HG02623 (cell line): ENCODE results near the gene MRGPRG.
"Not testable (repeated sequence)": the region's sequence is repeated elsewhere in the genome, so short reads cannot be mapped to it uniquely, and the experiment has no call there.

Source experiments
- ATAC-seq: cut with Tn5 transposase; IDR thresholded peaks from one replicate; pipeline ENCODE4 v1.9.1; 2021; ENCODE audit warnings: moderate library complexity; ENCODE audit not compliant: unreplicated experiment

MRGPRG gene

GRCh38 chr11:3177931-3178330, 40.7 kb downstream of the MRGPRG start:
- ATAC-seq, result no peak

DNA sequence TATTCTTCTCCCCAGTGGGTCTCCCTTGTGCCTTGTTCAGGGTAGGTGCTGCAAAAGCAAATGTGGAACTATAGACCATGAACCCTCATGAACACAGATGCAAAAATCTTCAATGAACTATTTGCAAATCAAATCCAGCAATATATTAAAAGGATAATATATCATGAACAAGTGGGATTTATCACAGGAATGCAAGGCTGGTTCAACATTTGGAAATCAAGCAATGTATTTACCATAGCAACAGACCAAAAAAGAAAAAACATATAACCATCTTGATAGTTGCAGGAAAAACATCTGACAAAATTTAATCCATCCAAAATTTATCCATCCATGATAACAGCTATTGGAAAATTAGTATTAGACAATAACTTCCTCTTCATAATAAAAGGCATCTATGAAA, 42.1 kb downstream of the MRGPRG start:
- no peak for ATAC-seq

GRCh38 chr11:3175194-3175593, 43.4 kb downstream of the MRGPRG start:
- ATAC-seq, result no peak

- no peak for ATAC-seq
Observed at GRCh38 chr11:3174387-3174786, 44.2 kb downstream of the MRGPRG start.

GRCh38 chr11:3173795-3174194, 44.8 kb downstream of the MRGPRG start:
- ATAC-seq, result no peak

- ATAC-seq, result no peak
Observed at GRCh38 chr11:3171931-3172560, 46.6 kb downstream of the MRGPRG start.

GRCh38 chr11:3170756-3171650, 47.6 kb downstream of the MRGPRG start:
- ATAC-seq, result no peak

- no peak for ATAC-seq
Observed at GRCh38 chr11:3170044-3170755, 48.4 kb downstream of the MRGPRG start.

- no peak for ATAC-seq
Observed at GRCh38 chr11:3169255-3170043, 49.2 kb downstream of the MRGPRG start.

DNA sequence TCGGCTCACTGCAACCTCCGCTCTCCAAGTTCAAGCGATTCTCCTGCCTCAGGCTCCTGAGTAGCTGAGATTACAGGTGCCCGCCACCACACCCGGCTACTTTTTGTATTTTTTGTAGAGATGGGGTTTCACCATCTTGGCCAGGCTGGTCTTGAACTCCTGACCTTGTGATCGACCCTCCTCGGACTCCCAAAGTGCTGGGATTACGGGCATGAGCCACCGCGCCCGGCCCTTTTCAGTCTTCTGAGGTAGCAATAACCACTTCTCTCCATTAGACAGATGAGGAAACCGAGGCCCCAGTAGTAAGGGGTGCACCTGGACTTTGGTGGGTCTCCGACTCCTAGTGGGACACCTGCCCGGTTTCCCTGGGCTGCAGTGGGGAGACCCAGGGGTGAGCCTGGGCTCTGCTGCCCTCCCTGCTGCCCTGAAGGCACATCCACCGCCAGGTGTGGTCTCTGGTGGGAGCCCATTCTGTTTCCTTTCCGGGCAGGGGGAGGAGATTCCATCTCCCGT, 49.8 kb downstream of the MRGPRG start:
- ATAC-seq, result not testable (repeated sequence)
